ENCODE data around the gene LOXHD1. TPM values are rescaled to one million over a fixed set of nuclear protein-coding genes. Genes with fewer than 3 reads are reported as not detected.

LOXHD1 gene
- total RNA-seq, 1 donor from 2014 or later, result not detected

- Histone ChIP-seq H3K36me3 (no peaks in the 10 kb centered on the region), H3K4me3 (no peak overlapping the region), H3K27ac (no peak overlapping the region), H3K9me3 (no peaks in the 10 kb centered on the region), H3K4me1 (no peaks in the 10 kb centered on the region), H3K27me3 (no peaks in the 10 kb centered on the region)
- no peak for DNase-seq (ENCODE audit: low spot score in 2 of 2)
- no peak for TF ChIP-seq CTCF (IDR thresholded peaks at IDR 0.05)
- intact Hi-C loops (cut with DNase I), result no loop called here
Observed at GRCh38 chr18:46630991-46631390, 26.0 kb downstream of the LOXHD1 start.

DNA sequence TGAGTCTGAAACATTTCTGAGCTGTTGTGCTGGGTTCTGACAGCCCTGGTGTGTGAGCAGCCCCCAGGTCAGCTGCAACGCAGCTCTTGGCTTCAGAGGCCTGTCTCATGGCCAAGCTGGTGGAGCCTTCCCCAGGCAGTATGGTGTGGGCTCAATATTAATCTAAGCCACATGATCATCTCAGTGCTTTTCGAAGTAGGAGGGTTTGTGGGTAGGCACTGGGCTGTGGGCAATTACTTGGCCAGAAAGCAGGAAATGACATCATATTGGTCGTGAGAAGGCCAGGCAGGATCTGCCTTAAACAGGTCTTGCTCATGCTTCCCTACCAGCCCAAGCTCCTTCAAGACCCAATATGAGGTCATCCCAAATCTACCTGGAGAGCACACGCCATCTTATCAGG, 26.9 kb downstream of the LOXHD1 start:
- no peaks in the 10 kb centered on the region for H3K27me3 ChIP-seq
- H3K4me1 ChIP-seq, result no peaks in the 10 kb centered on the region

DNA sequence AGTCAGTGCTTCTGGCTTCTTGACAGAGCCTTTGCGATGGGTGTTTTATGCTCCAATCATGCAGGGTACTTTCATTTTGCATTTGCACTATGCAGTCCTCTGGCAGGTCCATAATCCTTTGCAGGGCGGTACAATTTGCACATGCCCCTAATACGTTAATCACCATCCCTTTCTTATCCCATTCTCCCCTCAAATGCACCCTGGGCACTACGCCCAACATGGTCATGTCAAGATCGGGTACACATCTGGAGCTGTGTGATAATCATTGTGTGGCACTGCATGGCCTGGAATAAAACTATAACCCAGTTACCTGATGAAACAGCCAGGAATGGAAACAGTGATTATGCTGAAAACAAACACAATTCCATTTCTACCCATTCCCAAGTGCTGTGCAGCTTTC, 27.7 kb downstream of the LOXHD1 start:
- no peak overlapping the region for H3K27ac ChIP-seq
- no peaks in the 10 kb centered on the region for H3K36me3 ChIP-seq
- DNase-seq (ENCODE audit: low spot score in 2 of 2), result no peak
- no peak for TF ChIP-seq CTCF (IDR thresholded peaks at IDR 0.05)
- H3K4me1 ChIP-seq, result no peaks in the 10 kb centered on the region
- H3K9me3 ChIP-seq, result no peaks in the 10 kb centered on the region
- H3K27me3 ChIP-seq, result no peaks in the 10 kb centered on the region
- H3K4me3 ChIP-seq, result no peak overlapping the region
- intact Hi-C loops (cut with DNase I), result no loop called here

More for the DNA sequence above, 26.9 kb downstream of the LOXHD1 start:
- no peaks in the 10 kb centered on the region for H3K9me3 ChIP-seq
- H3K27ac ChIP-seq, result no peak overlapping the region
- intact Hi-C loops (cut with DNase I), result no loop called here
- no peak overlapping the region for H3K4me3 ChIP-seq
- H3K36me3 ChIP-seq, result no peaks in the 10 kb centered on the region
- TF ChIP-seq CTCF (IDR thresholded peaks at IDR 0.05), result no peak
- no peak for DNase-seq (ENCODE audit: low spot score in 2 of 2)

DNA sequence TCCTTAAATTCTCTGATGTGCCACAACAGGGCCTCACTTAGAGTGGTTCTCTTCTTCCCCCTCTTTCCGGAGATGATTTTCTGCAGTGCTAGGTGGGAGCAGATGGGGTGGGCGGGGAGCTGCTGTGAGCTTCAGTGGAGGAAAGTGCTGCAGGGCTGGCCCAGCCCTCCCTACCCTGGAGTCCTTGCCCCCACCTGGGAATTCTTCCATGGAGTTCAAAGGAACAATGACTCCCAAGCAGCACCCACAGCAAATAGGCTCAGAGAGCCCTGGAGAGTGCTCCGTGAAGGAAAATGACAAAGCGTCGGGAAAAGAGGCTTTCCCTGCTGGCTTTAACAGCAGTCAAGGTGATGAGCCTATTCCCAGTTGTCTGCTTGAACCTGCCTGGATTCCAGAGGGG, 28.8 kb downstream of the LOXHD1 start:
- no peak for DNase-seq (ENCODE audit: low spot score in 2 of 2)
- Histone ChIP-seq H3K36me3 (no peaks in the 10 kb centered on the region), H3K9me3 (no peaks in the 10 kb centered on the region), H3K27ac (no peak overlapping the region), H3K27me3 (no peaks in the 10 kb centered on the region), H3K4me1 (no peaks in the 10 kb centered on the region), H3K4me3 (no peak overlapping the region)
- intact Hi-C loops (cut with DNase I), result no loop called here
- TF ChIP-seq CTCF (IDR thresholded peaks at IDR 0.05), result no peak

GRCh38 chr18:46627136-46627535, 29.9 kb downstream of the LOXHD1 start:
- Histone ChIP-seq H3K36me3 (no peaks in the 10 kb centered on the region), H3K4me3 (no peak overlapping the region), H3K4me1 (no peaks in the 10 kb centered on the region), H3K27ac (no peak overlapping the region), H3K9me3 (no peaks in the 10 kb centered on the region), H3K27me3 (no peaks in the 10 kb centered on the region)
- intact Hi-C loops (cut with DNase I), result no loop called here
- no peak for TF ChIP-seq CTCF (IDR thresholded peaks at IDR 0.05)
- DNase-seq (ENCODE audit: low spot score in 2 of 2), result no peak

- Histone ChIP-seq H3K36me3 (no peaks in the 10 kb centered on the region), H3K4me1 (no peaks in the 10 kb centered on the region), H3K9me3 (no peaks in the 10 kb centered on the region), H3K27ac (no peak overlapping the region), H3K4me3 (no peak overlapping the region), H3K27me3 (no peaks in the 10 kb centered on the region)
- TF ChIP-seq CTCF (IDR thresholded peaks at IDR 0.05), result no peak
- intact Hi-C loops (cut with DNase I), result no loop called here
- no peak for DNase-seq (ENCODE audit: low spot score in 2 of 2)
Observed at GRCh38 chr18:46625069-46625468, 32.0 kb downstream of the LOXHD1 start.

All from ascending aorta (tissue), 2 donors.